HG02973 (cell line): ENCODE measurements around the gene MTFMT.

Experiments used
- ATAC-seq: cut with Tn5 transposase; IDR thresholded peaks from one replicate; pipeline ENCODE4 v1.9.1; 2021; ENCODE audit warnings: moderate library complexity; ENCODE audit not compliant: unreplicated experiment

Gene MTFMT

GRCh38 chr15:65060641-65061397 is 31.4 kb upstream of the MTFMT start:
- no peak for ATAC-seq

DNA sequence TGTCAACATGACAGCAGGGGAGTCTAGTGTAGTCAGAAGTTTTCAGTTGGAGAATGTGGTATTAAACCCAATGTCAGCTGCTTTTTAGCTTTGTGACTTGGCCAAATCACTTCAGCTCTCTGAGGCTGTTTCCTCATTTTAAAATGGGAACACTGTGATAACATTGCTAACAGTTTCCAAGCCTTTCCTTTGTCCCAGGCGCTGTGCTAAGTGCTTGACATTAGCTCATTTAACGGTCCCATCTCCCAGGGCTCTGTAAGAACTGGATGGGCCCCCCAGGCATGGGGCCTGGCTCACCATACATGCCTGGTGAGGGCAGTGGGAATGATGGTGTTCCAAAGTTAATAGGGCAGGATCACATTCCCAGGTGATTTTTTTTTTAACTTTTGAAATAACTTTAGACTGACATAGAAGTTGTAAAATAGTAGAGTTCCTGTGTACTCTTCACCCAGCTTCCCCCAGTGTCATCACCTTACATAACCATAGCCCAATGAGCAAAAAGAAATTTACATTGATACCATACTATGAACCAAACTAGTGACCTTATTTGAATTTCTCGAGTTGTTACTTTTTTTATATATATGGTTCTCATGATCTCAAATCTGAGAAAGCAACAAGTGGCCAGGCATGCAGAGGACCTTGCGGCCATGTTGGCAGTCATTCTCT is 30.6 kb upstream of the MTFMT start:
- ATAC-seq, result no peak

DNA sequence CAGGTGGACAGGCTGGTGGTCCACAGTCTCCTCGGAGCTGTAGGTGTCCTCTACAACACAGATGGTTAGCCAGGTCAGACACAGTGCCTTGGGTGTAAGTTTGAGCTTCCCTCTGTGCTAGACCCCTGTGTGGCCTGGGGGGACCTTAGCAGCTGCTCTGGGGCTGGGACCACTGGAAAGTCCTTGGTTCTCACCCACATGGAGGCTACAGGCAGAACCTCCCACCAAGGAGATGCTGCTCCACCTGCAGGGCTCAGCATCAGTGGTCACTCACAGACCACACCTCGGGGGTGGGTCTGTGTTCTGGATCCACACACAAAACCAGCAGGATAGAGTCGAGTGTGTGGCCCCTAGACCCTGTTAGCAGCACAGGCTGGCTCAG is 29.9 kb upstream of the MTFMT start:
- ATAC-seq, result no peak

DNA sequence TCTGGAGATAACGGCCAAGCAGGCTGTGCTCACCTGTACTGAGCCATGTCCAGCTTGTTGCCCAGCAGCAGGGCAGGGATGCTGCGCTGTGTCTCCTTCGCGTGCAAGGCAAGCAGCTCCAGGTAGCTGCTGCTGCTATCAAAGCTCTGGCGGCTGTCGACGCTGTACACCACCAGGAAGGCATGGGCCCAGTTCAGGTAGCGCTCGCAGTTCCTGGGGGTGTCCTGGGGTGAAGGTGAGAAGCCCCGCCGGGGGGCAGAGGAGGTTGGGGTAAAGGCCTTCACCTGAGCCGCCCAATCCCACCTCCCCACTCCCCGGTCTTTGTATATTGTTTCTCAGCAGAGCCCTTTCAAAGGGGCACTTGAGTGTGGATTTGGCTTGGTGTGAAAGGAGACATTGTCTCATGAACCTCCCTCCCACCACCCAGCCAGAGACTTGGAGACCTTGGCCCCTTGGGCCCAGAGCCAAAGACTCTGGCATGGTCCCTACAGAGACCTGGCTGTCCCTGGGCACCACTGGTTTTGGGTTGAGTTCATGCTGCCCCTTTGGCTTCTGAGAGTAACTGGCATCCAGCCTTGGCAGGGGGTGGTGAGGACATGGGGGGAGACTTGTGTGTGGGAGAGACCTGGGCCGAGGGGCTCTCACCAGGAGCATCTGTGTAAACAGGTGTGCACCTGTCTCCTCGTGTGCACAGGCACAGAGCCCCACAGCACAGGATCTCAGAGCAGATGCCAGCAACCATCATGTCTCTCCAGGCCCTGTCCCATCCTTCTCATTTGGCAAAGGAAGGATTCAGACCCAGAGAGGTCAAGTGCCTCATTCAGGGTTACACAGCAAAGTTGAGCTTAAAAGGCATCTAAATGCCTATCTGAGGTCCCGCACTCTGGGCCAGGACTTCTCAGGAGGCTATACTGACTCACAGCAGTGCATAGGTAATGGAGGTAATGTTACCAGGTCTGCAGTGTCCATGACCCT is 29.2 kb upstream of the MTFMT start:
- ATAC-seq, result no peak

GRCh38 chr15:65057549-65057940 is 28.1 kb upstream of the MTFMT start:
- ATAC-seq, result no peak

DNA sequence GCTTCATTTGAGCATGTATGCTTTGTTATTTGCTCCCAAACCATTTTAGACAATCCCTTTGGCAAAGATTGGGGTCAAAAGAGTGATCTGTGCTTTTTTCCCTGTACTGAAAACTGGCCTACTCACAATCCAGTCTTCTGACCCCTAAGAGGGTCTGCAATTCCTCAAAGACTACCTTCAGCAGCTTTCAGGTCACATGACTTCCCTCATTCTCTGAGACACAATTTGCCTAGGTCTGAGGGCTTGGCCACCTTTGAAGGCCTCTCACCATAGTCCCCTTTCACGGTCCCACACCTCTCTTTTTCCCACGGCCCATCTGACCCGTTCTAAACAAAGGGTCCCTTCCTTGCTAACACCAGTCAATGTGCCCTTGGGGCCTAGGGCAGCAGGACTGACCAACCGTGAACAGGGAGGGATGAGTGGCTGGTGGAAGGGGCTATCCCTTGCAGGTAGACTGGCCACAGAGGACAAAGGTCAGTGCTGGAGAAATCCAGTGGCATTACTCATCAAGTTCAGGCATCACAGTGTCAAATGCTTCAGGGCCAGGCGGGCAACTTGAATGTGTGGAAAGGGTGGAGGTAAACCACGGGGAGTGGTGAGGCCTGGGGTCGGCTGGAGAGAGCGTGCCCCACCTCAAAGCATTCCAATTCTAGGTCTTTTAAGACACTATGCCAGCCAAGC is 27.6 kb upstream of the MTFMT start:
- no peak for ATAC-seq

DNA sequence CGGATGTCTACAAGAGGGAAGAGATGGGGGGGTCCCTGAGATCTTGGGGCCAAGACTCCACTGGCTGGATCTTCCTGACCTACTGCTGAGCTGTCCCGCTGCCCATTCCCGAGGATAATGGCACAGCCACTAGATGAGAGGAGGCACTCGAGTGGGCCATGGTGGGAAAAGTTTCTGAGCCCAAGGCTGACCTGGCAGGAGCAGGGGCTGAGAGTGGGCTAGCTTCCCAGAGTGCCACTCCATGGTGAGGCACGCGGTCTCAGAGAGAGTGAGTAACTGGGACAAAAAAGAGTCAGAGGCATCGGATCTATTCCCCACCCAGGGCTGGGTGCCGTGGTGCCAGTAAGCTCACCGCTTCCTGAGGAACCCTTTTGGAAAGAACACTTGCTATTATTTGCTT is 26.7 kb upstream of the MTFMT start:
- no peak for ATAC-seq

DNA sequence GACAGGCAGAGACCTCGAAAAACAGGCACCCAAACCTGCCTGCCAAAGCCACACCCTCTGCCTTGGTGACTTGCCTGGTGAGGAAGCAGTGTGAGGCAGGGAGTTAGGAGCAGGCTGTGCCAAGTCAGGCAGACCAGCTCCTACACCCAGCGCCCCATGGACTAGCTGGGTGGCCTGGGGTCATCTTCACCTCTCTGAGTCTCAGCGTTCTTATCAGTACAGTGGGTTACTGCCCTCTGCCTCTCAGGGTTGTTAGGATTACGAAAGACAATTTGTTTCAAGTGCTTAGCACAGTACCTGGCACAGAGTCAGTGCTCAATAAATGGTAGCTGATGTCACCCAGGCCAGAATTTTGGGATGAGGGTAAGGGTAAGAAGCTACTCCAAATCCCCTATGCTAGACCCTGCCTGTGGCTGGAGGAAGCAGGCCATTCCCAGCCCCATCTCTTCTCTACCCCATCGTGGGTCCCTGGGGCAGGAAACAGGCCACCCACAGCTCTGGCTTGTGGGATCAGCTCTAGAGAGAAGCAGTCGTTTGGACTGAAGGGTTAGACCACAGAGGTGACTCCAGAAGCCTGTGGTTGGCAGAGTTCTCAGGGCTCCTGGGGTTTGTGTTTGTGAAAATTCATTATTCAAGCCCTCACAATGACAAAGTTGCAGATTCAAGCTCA is 25.9 kb upstream of the MTFMT start:
- no peak for ATAC-seq

- ATAC-seq, result no peak
Observed at GRCh38 chr15:65054333-65055200, 25.1 kb upstream of the MTFMT start.

GRCh38 chr15:65052956-65053355 is 23.5 kb upstream of the MTFMT start:
- ATAC-seq, result no peak

DNA sequence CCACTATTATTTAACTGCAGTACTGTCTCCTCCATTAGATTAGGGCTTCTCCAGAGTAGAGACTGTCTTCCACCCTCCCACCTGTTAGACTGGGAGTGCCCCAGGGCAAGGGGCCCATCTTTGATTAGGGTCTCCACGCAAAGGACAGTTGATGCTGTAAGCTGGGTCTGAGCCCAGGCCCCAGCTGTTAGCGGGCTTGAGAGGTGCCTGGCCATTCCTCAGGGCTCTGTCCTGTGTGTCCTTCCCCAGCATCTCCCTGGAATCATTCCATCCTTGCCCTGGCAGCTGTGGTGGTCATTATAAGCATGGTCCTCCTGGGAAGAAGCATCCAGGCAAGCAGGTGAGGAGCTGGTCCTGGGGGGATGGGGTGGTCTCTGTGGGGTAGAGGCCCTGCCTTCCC is 21.8 kb upstream of the MTFMT start:
- ATAC-seq, result no peak

GRCh38 chr15:65050270-65050669 is 20.8 kb upstream of the MTFMT start:
- no peak for ATAC-seq

GRCh38 chr15:65049418-65049840 is 20.0 kb upstream of the MTFMT start:
- peak; percentile 86 for ATAC-seq

DNA sequence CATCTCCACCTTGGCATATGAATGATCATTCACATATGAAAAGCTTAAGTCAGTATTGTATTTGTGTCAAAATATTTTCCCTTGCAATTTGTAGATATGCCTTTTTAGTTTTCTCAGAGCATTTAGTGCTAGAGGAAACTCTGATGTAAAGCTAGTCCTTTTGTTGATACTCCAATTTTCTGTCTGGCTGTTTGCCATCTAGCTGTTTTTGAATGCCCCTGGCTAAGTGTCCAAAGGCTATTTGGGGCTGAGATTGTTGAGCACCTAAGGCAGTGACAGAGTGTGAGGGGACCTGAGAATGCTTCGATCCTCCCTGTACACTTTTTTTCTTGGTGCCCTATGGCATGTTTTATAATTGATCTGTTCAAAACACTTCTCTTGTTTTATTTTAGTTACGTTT is 18.8 kb upstream of the MTFMT start:
- no peak for ATAC-seq

- ATAC-seq, result no peak
Observed at GRCh38 chr15:65044724-65045481, 15.5 kb upstream of the MTFMT start, which contains the start of gene SLC51B. Gene SLC51B, plus strand, starts transcription at chr15:65045387. Its CDS starts 4,618 bp downstream, at chr15:65050005.

DNA sequence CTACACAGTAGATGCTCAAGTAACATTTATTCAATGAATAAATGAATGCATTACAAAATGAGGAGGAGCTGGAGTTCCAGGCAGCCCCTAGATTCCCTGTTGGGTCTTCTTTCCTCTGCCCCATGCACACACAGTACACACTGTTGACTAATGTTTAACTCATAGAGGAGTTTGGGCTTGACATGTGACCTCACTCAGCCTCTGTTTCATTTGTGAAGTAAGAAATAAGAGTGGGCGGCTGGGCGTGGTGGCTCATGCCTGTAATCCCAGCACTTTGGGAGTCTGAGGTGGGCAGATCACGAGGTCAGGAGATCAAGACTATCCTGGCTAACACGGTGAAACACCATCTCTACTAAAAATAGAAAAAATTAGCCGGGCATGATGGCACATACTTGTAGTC is 14.8 kb upstream of the MTFMT start:
- ATAC-seq, result peak; percentile 46

- no peak for ATAC-seq
Observed at GRCh38 chr15:65042776-65043327, 13.4 kb upstream of the MTFMT start.

DNA sequence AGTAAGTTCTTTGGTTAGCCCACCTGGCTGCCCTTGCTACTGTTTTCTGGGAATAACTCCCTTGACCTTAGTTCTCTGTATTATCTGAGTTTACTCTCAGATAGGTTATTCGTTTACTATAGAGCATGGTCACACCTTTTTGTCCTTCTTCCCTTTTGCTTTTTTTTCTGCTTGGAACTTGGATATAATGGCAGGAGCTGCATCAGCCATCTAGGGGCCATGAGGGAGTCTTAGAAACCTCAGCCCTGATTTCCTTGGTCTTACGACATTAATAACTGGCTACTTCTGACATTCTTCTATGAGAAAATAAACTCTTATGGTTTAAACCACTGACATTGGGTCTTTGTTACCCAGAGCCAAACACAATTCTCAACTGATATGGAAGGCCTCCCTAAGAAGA is 12.3 kb upstream of the MTFMT start:
- ATAC-seq, result no peak
